GM10266 (cell line): Measurements from ENCODE around the gene CACNA2D2.

Experiments
- DNase-seq: peaks from one replicate; pipeline ENCODE4 v3.0.0; 2012; ENCODE audit errors: extremely low spot score
- CTCF ChIP-seq: IDR thresholded peaks from 2 replicates; pipeline ENCODE4 v1.5.1; 2012; ENCODE audit warnings: mild to moderate bottlenecking, low read depth; ENCODE audit not compliant: control insufficient read depth, insufficient read depth; ENCODE audit errors: missing control alignments

The CACNA2D2 gene

GRCh38 chr3:50319894-50320625 lies 183.4 kb downstream of the CACNA2D2 start:
- DNase-seq, result no peak
- TF ChIP-seq CTCF, result no peak

- TF ChIP-seq CTCF, result no peak
- DNase-seq, result no peak
These were observed 184.1 kb downstream of the CACNA2D2 start for GRCh38 chr3:50319181-50319893.

GRCh38 chr3:50318615-50319014 lies 184.8 kb downstream of the CACNA2D2 start:
- no peak for TF ChIP-seq CTCF
- DNase-seq, result no peak

GRCh38 chr3:50318163-50318562 lies 185.3 kb downstream of the CACNA2D2 start:
- no peak for TF ChIP-seq CTCF
- no peak for DNase-seq

- no peak for DNase-seq
- TF ChIP-seq CTCF, result no peak
These were observed 186.1 kb downstream of the CACNA2D2 start for GRCh38 chr3:50317300-50317699.

- TF ChIP-seq CTCF, result no peak
- DNase-seq, result no peak
These were observed 186.7 kb downstream of the CACNA2D2 start for GRCh38 chr3:50316657-50317242.

- no peak for DNase-seq
- TF ChIP-seq CTCF, result no peak
These were observed 188.6 kb downstream of the CACNA2D2 start for GRCh38 chr3:50314816-50315215.
